ENCODE results near the gene C2. TPM values are rescaled to one million over a fixed set of nuclear protein-coding genes. Genes with fewer than 3 reads are reported as not detected.
"Not testable (repeated sequence)": the region's sequence is repeated elsewhere in the genome, so short reads cannot be mapped to it uniquely, and the experiment has no call there.

C2 gene
- total RNA-seq, 3 donors from 2014 or later = 0.56 to 1.0 (median 0.95) TPM

GRCh38 chr6:31927863-31928671 lies 550 bp downstream of the C2 start:
- Mint-ChIP-seq H3K4me3 (no peak overlapping the region), H3K9me3 (no peaks in the 10 kb centered on the region), H3K36me3 (ENCODE audit: insufficient read depth) (no peaks in the 10 kb centered on the region), H3K4me1 (ENCODE audit: low read depth) (no peaks in the 10 kb centered on the region), H3K27me3 (ENCODE audit: low read depth) (peaks cover 3% of the 10 kb centered on the region)
- ATAC-seq (no peak), DNase-seq (no peak)

GRCh38 chr6:31928672-31928939 lies 1.1 kb downstream of the C2 start:
- Mint-ChIP-seq H3K4me3 (no peak overlapping the region), H3K27me3 (ENCODE audit: low read depth) (peaks cover 3% of the 10 kb centered on the region), H3K9me3 (no peaks in the 10 kb centered on the region), H3K4me1 (ENCODE audit: low read depth) (no peaks in the 10 kb centered on the region), H3K36me3 (ENCODE audit: insufficient read depth) (no peaks in the 10 kb centered on the region)
- DNase-seq (no peak), ATAC-seq (no peak)

- no peaks in the 10 kb centered on the region for H3K36me3 Mint-ChIP-seq (ENCODE audit: insufficient read depth)
- ATAC-seq (no peak), DNase-seq (no peak)
- H3K27me3 Mint-ChIP-seq (ENCODE audit: low read depth) = peaks cover 3% of the 10 kb centered on the region
- H3K9me3 Mint-ChIP-seq = no peaks in the 10 kb centered on the region
- no peak overlapping the region for H3K4me3 Mint-ChIP-seq
- H3K4me1 Mint-ChIP-seq (ENCODE audit: low read depth) = no peaks in the 10 kb centered on the region
These were observed 3.4 kb downstream of the C2 start for GRCh38 chr6:31930962-31931361.

- H3K27me3 Mint-ChIP-seq (ENCODE audit: low read depth); DNase-seq; H3K4me3 Mint-ChIP-seq; ATAC-seq; H3K9me3 Mint-ChIP-seq; H3K36me3 Mint-ChIP-seq (ENCODE audit: insufficient read depth); H3K4me1 Mint-ChIP-seq (ENCODE audit: low read depth): not testable (repeated sequence)
These were observed 4.6 kb downstream of the C2 start for GRCh38 chr6:31932137-31932536.

GRCh38 chr6:31933537-31933936 lies 6.0 kb downstream of the C2 start:
- Mint-ChIP-seq H3K4me1 (ENCODE audit: low read depth) (no peaks in the 10 kb centered on the region), H3K4me3 (no peak overlapping the region), H3K36me3 (ENCODE audit: insufficient read depth) (no peaks in the 10 kb centered on the region), H3K27me3 (ENCODE audit: low read depth) (peaks cover 3% of the 10 kb centered on the region), H3K9me3 (no peaks in the 10 kb centered on the region)
- DNase-seq (no peak), ATAC-seq (no peak)

GRCh38 chr6:31935021-31935420 lies 7.5 kb downstream of the C2 start:
- H3K36me3 Mint-ChIP-seq (ENCODE audit: insufficient read depth) = no peaks in the 10 kb centered on the region
- no peaks in the 10 kb centered on the region for H3K9me3 Mint-ChIP-seq
- DNase-seq (no peak), ATAC-seq (no peak)
- H3K27me3 Mint-ChIP-seq (ENCODE audit: low read depth) = peaks cover 3% of the 10 kb centered on the region
- H3K4me1 Mint-ChIP-seq (ENCODE audit: low read depth) = no peaks in the 10 kb centered on the region
- no peak overlapping the region for H3K4me3 Mint-ChIP-seq

GRCh38 chr6:31935823-31936222 lies 8.3 kb downstream of the C2 start:
- Mint-ChIP-seq H3K36me3 (ENCODE audit: insufficient read depth) (no peaks in the 10 kb centered on the region), H3K4me3 (no peak overlapping the region), H3K9me3 (no peaks in the 10 kb centered on the region), H3K4me1 (ENCODE audit: low read depth) (no peaks in the 10 kb centered on the region), H3K27me3 (ENCODE audit: low read depth) (peaks cover 5% of the 10 kb centered on the region)
- DNase-seq (no peak), ATAC-seq (no peak)

GRCh38 chr6:31940256-31940664 lies 12.7 kb downstream of the C2 start:
- DNase-seq = no peak
- no peaks in the 10 kb centered on the region for H3K9me3 Mint-ChIP-seq
- ATAC-seq = no peak
- peaks cover 25% of the 10 kb centered on the region for H3K27me3 Mint-ChIP-seq (ENCODE audit: low read depth)
- H3K4me1 Mint-ChIP-seq (ENCODE audit: low read depth) = no peaks in the 10 kb centered on the region
- no peak overlapping the region for H3K4me3 Mint-ChIP-seq
- no peaks in the 10 kb centered on the region for H3K36me3 Mint-ChIP-seq (ENCODE audit: insufficient read depth)

GRCh38 chr6:31943742-31944141 lies 16.2 kb downstream of the C2 start:
- H3K4me1 Mint-ChIP-seq (ENCODE audit: low read depth) = peaks cover 5% of the 10 kb centered on the region
- H3K36me3 Mint-ChIP-seq (ENCODE audit: insufficient read depth) = no peaks in the 10 kb centered on the region
- no peak for ATAC-seq
- DNase-seq = no peak
- H3K4me3 Mint-ChIP-seq = no peak overlapping the region
- H3K9me3 Mint-ChIP-seq = no peaks in the 10 kb centered on the region
- peaks cover 26% of the 10 kb centered on the region for H3K27me3 Mint-ChIP-seq (ENCODE audit: low read depth)

- Mint-ChIP-seq H3K9me3 (no peaks in the 10 kb centered on the region), H3K4me3 (no peak overlapping the region), H3K36me3 (ENCODE audit: insufficient read depth) (no peaks in the 10 kb centered on the region), H3K4me1 (ENCODE audit: low read depth) (peaks cover 5% of the 10 kb centered on the region), H3K27me3 (ENCODE audit: low read depth) (peaks cover 26% of the 10 kb centered on the region)
- ATAC-seq = no peak
- DNase-seq = no peak
These were observed 17.6 kb downstream of the C2 start for GRCh38 chr6:31945154-31945506.

GRCh38 chr6:31945507-31946369 lies 18.2 kb downstream of the C2 start, which contains the start of gene CFB:
Gene CFB (plus strand): TSS chr6:31946095. CDS start chr6:31946222, 127 bp downstream.
- ATAC-seq = peak in 1 of 2 donors; percentile 27
- no peaks in the 10 kb centered on the region for H3K36me3 Mint-ChIP-seq (ENCODE audit: insufficient read depth)
- no peak within 1 kb of the TSS for H3K4me3 Mint-ChIP-seq
- peaks cover 24% of the 10 kb centered on the region for H3K27me3 Mint-ChIP-seq (ENCODE audit: low read depth)
- peaks cover 5% of the 10 kb centered on the region for H3K4me1 Mint-ChIP-seq (ENCODE audit: low read depth)
- no peak for DNase-seq
- no peaks in the 10 kb centered on the region for H3K9me3 Mint-ChIP-seq

GRCh38 chr6:31946370-31946885 lies 18.9 kb downstream of the C2 start:
- H3K4me3 Mint-ChIP-seq = no peak overlapping the region
- ATAC-seq = no peak
- DNase-seq = no peak
- peaks cover 5% of the 10 kb centered on the region for H3K4me1 Mint-ChIP-seq (ENCODE audit: low read depth)
- H3K36me3 Mint-ChIP-seq (ENCODE audit: insufficient read depth) = no peaks in the 10 kb centered on the region
- no peaks in the 10 kb centered on the region for H3K9me3 Mint-ChIP-seq
- H3K27me3 Mint-ChIP-seq (ENCODE audit: low read depth) = peaks cover 24% of the 10 kb centered on the region

GRCh38 chr6:31947070-31947675 lies 19.7 kb downstream of the C2 start:
- Mint-ChIP-seq H3K27me3 (ENCODE audit: low read depth) (peaks cover 22% of the 10 kb centered on the region), H3K4me3 (no peak overlapping the region), H3K4me1 (ENCODE audit: low read depth) (peaks cover 5% of the 10 kb centered on the region), H3K9me3 (no peaks in the 10 kb centered on the region), H3K36me3 (ENCODE audit: insufficient read depth) (no peaks in the 10 kb centered on the region)
- DNase-seq (no peak), ATAC-seq (no peak)

GRCh38 chr6:31947864-31948263 lies 20.3 kb downstream of the C2 start:
- no peak for DNase-seq
- Mint-ChIP-seq H3K36me3 (ENCODE audit: insufficient read depth) (peaks cover 3% of the 10 kb centered on the region), H3K27me3 (ENCODE audit: low read depth) (peaks cover 15% of the 10 kb centered on the region), H3K4me1 (ENCODE audit: low read depth) (peaks cover 5% of the 10 kb centered on the region), H3K4me3 (no peak overlapping the region), H3K9me3 (no peaks in the 10 kb centered on the region)
- no peak for ATAC-seq
